Osteoblast (primary cell): ENCODE results near the gene ZNF467. TPM values are rescaled to one million over a fixed set of nuclear protein-coding genes. Genes with fewer than 3 reads are reported as not detected.

ENCODE experiments used
- DNase-seq: peaks from one replicate; pipeline ENCODE4 v3.0.0; 2011; ENCODE audit warnings: low spot score, mixed read lengths; ENCODE audit not compliant: insufficient read length; ENCODE audit errors: missing footprints
- H2AFZ ChIP-seq: 2 replicates; pipeline ENCODE4 v1.6.0; 2011; ENCODE audit warnings: mild to moderate bottlenecking, low read length
- H3K27ac ChIP-seq: 2 replicates; pipeline ENCODE4 v1.5.1; 2011; ENCODE audit warnings: mild to moderate bottlenecking, low read depth, low read length, moderate library complexity
- H3K27me3 ChIP-seq: 2 replicates; pipeline ENCODE4 v1.6.0; 2012; ENCODE audit warnings: mild to moderate bottlenecking, control low read depth, inconsistent platforms, low read length, moderate library complexity; ENCODE audit not compliant: insufficient read depth
- H3K36me3 ChIP-seq: 2 replicates; pipeline ENCODE4 v1.5.1; 2011; ENCODE audit warnings: mild to moderate bottlenecking, low read length, control low read depth, moderate library complexity; ENCODE audit not compliant: insufficient read depth
- H3K4me1 ChIP-seq: 2 replicates; pipeline ENCODE4 v1.5.1; 2011; ENCODE audit warnings: mild to moderate bottlenecking, low read length, control low read depth, moderate library complexity; ENCODE audit not compliant: insufficient read depth
- H3K4me2 ChIP-seq: 2 replicates; pipeline ENCODE4 v1.6.0; 2011; ENCODE audit warnings: mild to moderate bottlenecking, low read length; ENCODE audit not compliant: insufficient read depth
- H3K4me3 ChIP-seq: fragments of 200-600 bp; sonication (generic); 3 replicates; pipeline ENCODE4 v1.5.1; 2012; ENCODE audit warnings: mild to moderate bottlenecking, low read length, inconsistent platforms; ENCODE audit not compliant: insufficient read depth
- H3K79me2 ChIP-seq: 2 replicates; pipeline ENCODE4 v1.6.0; 2012; ENCODE audit warnings: mild to moderate bottlenecking, low read length, control low read depth, inconsistent platforms; ENCODE audit not compliant: insufficient read depth
- H3K9me3 ChIP-seq: 2 replicates; pipeline ENCODE4 v1.5.1; 2011; ENCODE audit warnings: low read depth, low read length, control low read depth
- H4K20me1 ChIP-seq: 2 replicates; pipeline ENCODE4 v1.6.0; 2012; ENCODE audit warnings: mild to moderate bottlenecking, low read length, control low read depth; ENCODE audit not compliant: insufficient read depth
- total RNA-seq: library from RNA; depleted of rRNA; stranded (reverse); fragments of >200 nt; gene quantifications from 2 replicates; pipeline ENCODE4 v1.2.3, GENCODE V29; 2012
- TF ChIP-seq, protein P1 (sequence below): IDR thresholded peaks from 2 replicates; pipeline ENCODE4 v1.5.1; 2011; ENCODE audit warnings: mild to moderate bottlenecking, low read depth, low read length, moderate library complexity; ENCODE audit errors: extremely low read depth

The ZNF467 gene
- total RNA-seq, 1 donor: not detected

DNA sequence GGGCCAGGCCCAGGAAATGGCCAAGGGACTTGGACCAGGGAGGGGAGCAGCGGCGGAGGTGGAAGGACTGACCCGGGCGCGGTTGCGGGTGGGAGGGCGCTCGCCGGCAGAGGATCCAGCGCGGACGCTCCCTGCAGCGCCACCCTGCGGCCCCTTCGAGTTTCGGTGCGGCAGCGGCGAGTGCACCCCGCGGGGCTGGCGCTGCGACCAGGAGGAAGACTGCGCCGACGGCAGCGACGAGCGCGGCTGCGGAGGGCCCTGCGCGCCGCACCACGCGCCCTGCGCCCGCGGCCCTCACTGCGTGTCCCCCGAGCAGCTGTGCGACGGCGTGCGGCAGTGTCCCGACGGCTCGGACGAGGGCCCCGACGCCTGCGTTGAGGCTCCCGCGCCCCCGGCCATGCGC is 16.8 kb upstream of the ZNF467 start:
- no peak overlapping the region for H3K27ac ChIP-seq
- H3K4me3 ChIP-seq: no peak overlapping the region
- peaks cover 4% of the 10 kb centered on the region for H3K27me3 ChIP-seq
- H3K9me3 ChIP-seq: no peaks in the 10 kb centered on the region
- TF ChIP-seq, protein P1, sequence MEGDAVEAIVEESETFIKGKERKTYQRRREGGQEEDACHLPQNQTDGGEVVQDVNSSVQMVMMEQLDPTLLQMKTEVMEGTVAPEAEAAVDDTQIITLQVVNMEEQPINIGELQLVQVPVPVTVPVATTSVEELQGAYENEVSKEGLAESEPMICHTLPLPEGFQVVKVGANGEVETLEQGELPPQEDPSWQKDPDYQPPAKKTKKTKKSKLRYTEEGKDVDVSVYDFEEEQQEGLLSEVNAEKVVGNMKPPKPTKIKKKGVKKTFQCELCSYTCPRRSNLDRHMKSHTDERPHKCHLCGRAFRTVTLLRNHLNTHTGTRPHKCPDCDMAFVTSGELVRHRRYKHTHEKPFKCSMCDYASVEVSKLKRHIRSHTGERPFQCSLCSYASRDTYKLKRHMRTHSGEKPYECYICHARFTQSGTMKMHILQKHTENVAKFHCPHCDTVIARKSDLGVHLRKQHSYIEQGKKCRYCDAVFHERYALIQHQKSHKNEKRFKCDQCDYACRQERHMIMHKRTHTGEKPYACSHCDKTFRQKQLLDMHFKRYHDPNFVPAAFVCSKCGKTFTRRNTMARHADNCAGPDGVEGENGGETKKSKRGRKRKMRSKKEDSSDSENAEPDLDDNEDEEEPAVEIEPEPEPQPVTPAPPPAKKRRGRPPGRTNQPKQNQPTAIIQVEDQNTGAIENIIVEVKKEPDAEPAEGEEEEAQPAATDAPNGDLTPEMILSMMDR: peak; percentile 22
- no peaks in the 10 kb centered on the region for H3K4me1 ChIP-seq
- no peaks in the 10 kb centered on the region for H3K79me2 ChIP-seq
- no peak overlapping the region for H2AFZ ChIP-seq
- DNase-seq: no peak
- no peaks in the 10 kb centered on the region for H3K36me3 ChIP-seq
- no peaks in the 10 kb centered on the region for H4K20me1 ChIP-seq
- no peak overlapping the region for H3K4me2 ChIP-seq

- Histone ChIP-seq H3K27me3 (peaks cover 4% of the 10 kb centered on the region), H3K27ac (no peak overlapping the region), H3K4me1 (no peaks in the 10 kb centered on the region), H2AFZ (no peak overlapping the region), H3K4me2 (no peak overlapping the region), H3K36me3 (no peaks in the 10 kb centered on the region), H4K20me1 (no peaks in the 10 kb centered on the region), H3K4me3 (no peak overlapping the region), H3K9me3 (no peaks in the 10 kb centered on the region), H3K79me2 (no peaks in the 10 kb centered on the region)
- TF ChIP-seq, protein P1: no peak
- no peak for DNase-seq
Measured at GRCh38 chr7:149789101-149789500, 15.7 kb upstream of the ZNF467 start.

DNA sequence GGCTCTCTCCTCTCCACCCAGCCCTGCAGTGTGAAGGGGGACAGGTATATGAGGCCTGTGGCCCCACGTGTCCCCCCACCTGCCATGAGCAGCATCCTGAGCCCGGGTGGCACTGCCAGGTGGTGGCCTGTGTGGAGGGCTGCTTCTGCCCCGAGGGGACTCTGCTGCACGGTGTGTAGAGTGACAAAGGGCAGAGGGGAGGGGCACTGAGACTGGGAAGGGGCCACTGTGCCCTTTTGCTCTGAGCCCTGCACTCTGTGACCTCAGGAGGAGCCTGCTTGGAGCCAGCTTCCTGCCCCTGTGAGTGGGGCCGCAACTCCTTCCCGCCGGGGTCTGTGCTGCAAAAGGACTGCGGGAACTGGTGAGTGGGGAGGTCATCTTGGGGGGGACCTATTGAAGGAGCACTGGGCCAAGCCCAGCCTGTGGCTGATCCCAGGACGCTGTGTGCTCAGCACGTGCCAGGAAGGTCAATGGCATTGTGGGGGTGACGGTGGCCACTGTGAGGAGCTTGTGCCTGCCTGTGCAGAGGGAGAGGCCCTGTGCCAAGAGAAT is 15.0 kb upstream of the ZNF467 start:
- Histone ChIP-seq H3K79me2 (no peaks in the 10 kb centered on the region), H3K4me1 (no peaks in the 10 kb centered on the region), H4K20me1 (no peaks in the 10 kb centered on the region), H3K9me3 (no peaks in the 10 kb centered on the region), H3K4me2 (no peak overlapping the region), H3K36me3 (no peaks in the 10 kb centered on the region), H3K4me3 (no peak overlapping the region), H3K27ac (no peak overlapping the region), H2AFZ (no peak overlapping the region), H3K27me3 (peaks cover 4% of the 10 kb centered on the region)
- no peak for DNase-seq
- TF ChIP-seq, protein P1: no peak

DNA sequence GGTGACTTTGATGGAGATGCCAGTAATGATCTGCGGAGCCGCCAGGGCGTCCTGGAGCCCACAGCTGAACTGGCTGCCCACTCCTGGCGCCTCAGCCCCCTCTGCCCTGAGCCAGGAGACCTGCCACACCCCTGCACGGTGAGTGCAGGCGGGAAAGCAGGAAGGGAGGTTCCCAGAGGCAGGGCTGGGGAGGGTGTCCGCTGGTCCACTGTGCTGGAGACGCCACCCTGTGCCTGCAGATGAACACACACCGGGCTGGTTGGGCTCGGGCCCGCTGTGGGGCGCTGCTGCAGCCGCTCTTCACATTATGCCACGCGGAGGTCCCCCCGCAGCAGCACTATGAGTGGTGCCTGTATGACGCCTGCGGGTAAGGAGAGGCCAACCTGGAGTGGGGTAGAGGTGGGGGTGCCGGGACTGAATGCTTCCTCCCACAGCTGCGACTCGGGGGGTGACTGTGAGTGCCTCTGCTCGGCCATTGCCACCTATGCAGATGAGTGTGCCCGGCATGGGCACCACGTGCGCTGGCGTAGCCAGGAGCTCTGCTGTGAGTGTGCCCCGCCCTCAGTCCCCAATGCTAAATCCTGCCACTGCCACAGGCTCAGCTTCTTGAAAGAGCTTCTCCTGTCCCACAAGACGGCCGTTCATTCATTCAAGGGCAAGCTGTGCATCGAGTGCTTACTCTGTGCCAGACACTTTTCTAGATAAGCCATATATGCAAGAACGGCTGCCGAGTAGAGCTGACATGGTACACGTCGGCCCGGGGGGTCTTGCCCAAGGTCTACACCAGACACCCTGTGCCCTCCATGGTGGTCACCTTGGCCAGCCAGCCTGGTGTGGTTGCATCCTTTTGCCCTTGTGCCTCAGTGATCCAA is 14.3 kb upstream of the ZNF467 start:
- Histone ChIP-seq H3K36me3 (no peaks in the 10 kb centered on the region), H3K4me3 (no peak overlapping the region), H3K27me3 (peaks cover 4% of the 10 kb centered on the region), H3K9me3 (no peaks in the 10 kb centered on the region), H3K4me2 (no peak overlapping the region), H4K20me1 (no peaks in the 10 kb centered on the region), H2AFZ (no peak overlapping the region), H3K27ac (no peak overlapping the region), H3K79me2 (no peaks in the 10 kb centered on the region), H3K4me1 (no peaks in the 10 kb centered on the region)
- peak; percentile 89 for DNase-seq
- TF ChIP-seq, protein P1: no peak
